HG03196 (cell line): ENCODE results near the gene GLOD4.
A peak's percentile ranks its signal among the peaks of the same experiment; 100 is the strongest.
"Not testable (repeated sequence)": the region's sequence is repeated elsewhere in the genome, so short reads cannot be mapped to it uniquely, and the experiment has no call there.

ENCODE experiments used
- ATAC-seq: cut with Tn5 transposase; IDR thresholded peaks from one replicate; pipeline ENCODE4 v1.9.1; 2021; ENCODE audit not compliant: unreplicated experiment

GLOD4 gene

GRCh38 chr17:781805-782731 lies at the start of gene GLOD4, which contains the start of gene MRM3:
TSS of gene GLOD4 (minus strand) at chr17:782280. CDS start at chr17:782255, 25 bp downstream.
TSS of gene MRM3 (plus strand) at chr17:782353. CDS start at chr17:782379, 26 bp downstream.
- peak; percentile 84 for ATAC-seq

GRCh38 chr17:830950-831349 lies 48.9 kb upstream of the GLOD4 start:
- ATAC-seq: no peak

- ATAC-seq: no peak
These were observed 48.3 kb upstream of the GLOD4 start for GRCh38 chr17:830381-830780.

- not testable (repeated sequence) for ATAC-seq
These were observed 47.5 kb upstream of the GLOD4 start for GRCh38 chr17:829614-830013.

- no peak for ATAC-seq
These were observed 46.7 kb upstream of the GLOD4 start for GRCh38 chr17:828761-829160.

- no peak for ATAC-seq
These were observed 44.7 kb upstream of the GLOD4 start for GRCh38 chr17:826778-827177.

- ATAC-seq: no peak
These were observed 43.1 kb upstream of the GLOD4 start for GRCh38 chr17:825216-825615.

- no peak for ATAC-seq
These were observed 42.3 kb upstream of the GLOD4 start for GRCh38 chr17:824378-824777.

GRCh38 chr17:823501-823902 lies 41.4 kb upstream of the GLOD4 start:
- ATAC-seq: no peak

- ATAC-seq: no peak
These were observed 37.2 kb upstream of the GLOD4 start for GRCh38 chr17:819251-819650.

- no peak for ATAC-seq
These were observed 32.3 kb upstream of the GLOD4 start for GRCh38 chr17:814371-814770.

- no peak for ATAC-seq
These were observed 30.6 kb upstream of the GLOD4 start for GRCh38 chr17:812638-813204.

GRCh38 chr17:811051-811784 lies 29.1 kb upstream of the GLOD4 start:
- ATAC-seq: no peak

- ATAC-seq: no peak
These were observed 25.6 kb upstream of the GLOD4 start for GRCh38 chr17:807523-808294.

- no peak for ATAC-seq
These were observed 24.9 kb upstream of the GLOD4 start for GRCh38 chr17:806781-807522.

- no peak for ATAC-seq
These were observed 24.3 kb upstream of the GLOD4 start for GRCh38 chr17:806346-806745.

GRCh38 chr17:805886-806285 lies 23.8 kb upstream of the GLOD4 start:
- ATAC-seq: not testable (repeated sequence)

- ATAC-seq: no peak
These were observed 22.7 kb upstream of the GLOD4 start for GRCh38 chr17:804541-805435.
